Keratinocyte (primary cell): ENCODE measurements around the gene SEL1L. TPM values are rescaled to one million over a fixed set of nuclear protein-coding genes. Genes with fewer than 3 reads are reported as not detected.
"Not testable (repeated sequence)": the region's sequence is repeated elsewhere in the genome, so short reads cannot be mapped to it uniquely, and the experiment has no call there.

Source experiments
- DNase-seq: peaks from one replicate; pipeline ENCODE4 v3.0.0-alpha.2; 2011; ENCODE audit warnings: low read depth, missing footprints, low spot score
- FAIRE-seq: peaks from 2 replicates; lab custom pipeline; 2011; peaks lifted over from hg19 to GRCh38; lab: Jason Lieb, UNC
- H2AFZ ChIP-seq: 2 replicates; pipeline ENCODE4 v1.6.0; 2012; ENCODE audit warnings: low read length, control low read depth, inconsistent platforms; ENCODE audit not compliant: control insufficient read depth
- H3K27ac ChIP-seq: 2 replicates; pipeline ENCODE4 v1.5.1; 2011; ENCODE audit warnings: low read length; ENCODE audit not compliant: control insufficient read depth, insufficient read depth
- H3K27me3 ChIP-seq: 3 replicates; pipeline ENCODE4 v1.6.0; 2011; ENCODE audit warnings: low read length; ENCODE audit not compliant: control insufficient read depth, insufficient read depth; ENCODE audit errors: extremely low read depth
- H3K36me3 ChIP-seq, 2 experiments: 2 replicates in 1 of 2; 3 replicates in 1 of 2; pipeline ENCODE4 v1.5.1; 2011; ENCODE audit warnings: low read length in 2 of 2, mild to moderate bottlenecking in 1 of 2; ENCODE audit not compliant: control insufficient read depth in 2 of 2, insufficient read depth in 2 of 2; ENCODE audit errors: extremely low read depth in 1 of 2
- H3K4me1 ChIP-seq: 3 replicates; pipeline ENCODE4 v1.5.1; 2011; ENCODE audit warnings: low read length; ENCODE audit not compliant: control insufficient read depth, insufficient read depth; ENCODE audit errors: extremely low read depth
- H3K4me2 ChIP-seq: 3 replicates; pipeline ENCODE4 v1.6.0; 2011; ENCODE audit warnings: low read depth, low read length; ENCODE audit not compliant: control insufficient read depth, insufficient read depth; ENCODE audit errors: extremely low read depth
- H3K4me3 ChIP-seq, 3 experiments: fragments of 200-600 bp in 1 of 3; sonication (generic) in 1 of 3; 2 replicates in 2 of 3; 3 replicates in 1 of 3; pipeline ENCODE4 v1.5.1; 2011 to 2016; ENCODE audit warnings: low read length in 3 of 3, mild to moderate bottlenecking in 3 of 3, control low read depth in 2 of 3, inconsistent platforms in 1 of 3, low read depth in 1 of 3, mixed read lengths in 1 of 3, mixed run types in 1 of 3, moderate library complexity in 1 of 3; ENCODE audit not compliant: control insufficient read depth in 2 of 3, insufficient read depth in 2 of 3; ENCODE audit errors: extremely low read depth in 1 of 3
- H3K79me2 ChIP-seq: 2 replicates; pipeline ENCODE4 v1.6.0; 2012; ENCODE audit warnings: low read length; ENCODE audit not compliant: control insufficient read depth, insufficient read depth
- H3K9ac ChIP-seq: 3 replicates; pipeline ENCODE4 v1.6.0; 2011; ENCODE audit warnings: low read length; ENCODE audit not compliant: control insufficient read depth, insufficient read depth; ENCODE audit errors: extremely low read depth
- H3K9me1 ChIP-seq: 3 replicates; pipeline ENCODE4 v1.6.0; 2011; ENCODE audit warnings: low read length; ENCODE audit not compliant: control insufficient read depth, insufficient read depth; ENCODE audit errors: extremely low read depth
- H3K9me3 ChIP-seq: 2 replicates; pipeline ENCODE4 v1.5.1; 2012; ENCODE audit warnings: low read depth, low read length; ENCODE audit not compliant: control insufficient read depth
- H4K20me1 ChIP-seq: 3 replicates; pipeline ENCODE4 v1.6.0; 2011; ENCODE audit warnings: low read length; ENCODE audit not compliant: control insufficient read depth, insufficient read depth; ENCODE audit errors: extremely low read depth
- EZH2 ChIP-seq: IDR thresholded peaks from one replicate; pipeline ENCODE4 v1.6.1; 2012; ENCODE audit warnings: inconsistent platforms, mild to moderate bottlenecking, low read length, moderate library complexity
- dilution Hi-C: fragments of 300-500 bp; cut with MboI; formaldehyde crosslinking; loops from one replicate; pipeline ENCODE4 v1.7.0; 2020; ENCODE audit warnings: low sequenced_read_pairs; ENCODE audit not compliant: extremely low pct_ligation_motif_present
- polyA plus RNA-seq, 5 experiments: library from polyadenylated mRNA; depleted of rRNA in 3 of 5; stranded (reverse) in 3 of 5; stranded (forward) in 1 of 5; unstranded in 1 of 5; fragments of >200 nt; gene quantifications; 1 replicate in 1 of 5; 2 replicates in 3 of 5; 3 replicates in 1 of 5; pipeline versions ENCODE4 v1.2.1 to v1.2.3, GENCODE V29; 2011 to 2012; ENCODE audit warnings: missing spikeins in 2 of 5, low read depth in 1 of 5, low replicate concordance in 1 of 5
- TF ChIP-seq, protein P1 (sequence below), 3 experiments: IDR thresholded peaks in 1 of 3; conservative IDR thresholded peaks in 1 of 3; optimal IDR thresholded peaks in 1 of 3; 2 replicates in 2 of 3; 3 replicates in 1 of 3; pipeline versions ENCODE3 to v1.5.1; 2011; ENCODE audit warnings: low read length in 3 of 3, mild to moderate bottlenecking in 3 of 3, moderate library complexity in 2 of 3, control low read depth in 1 of 3, inconsistent platforms in 1 of 3; ENCODE audit not compliant: insufficient read depth in 2 of 3; ENCODE audit errors: extremely low read depth in 1 of 3

SEL1L gene
- polyA plus RNA-seq, 1 donor (not counting 4 experiments of a cell fraction or from before 2014, with no cell fraction given), result 19.7 TPM

DNA sequence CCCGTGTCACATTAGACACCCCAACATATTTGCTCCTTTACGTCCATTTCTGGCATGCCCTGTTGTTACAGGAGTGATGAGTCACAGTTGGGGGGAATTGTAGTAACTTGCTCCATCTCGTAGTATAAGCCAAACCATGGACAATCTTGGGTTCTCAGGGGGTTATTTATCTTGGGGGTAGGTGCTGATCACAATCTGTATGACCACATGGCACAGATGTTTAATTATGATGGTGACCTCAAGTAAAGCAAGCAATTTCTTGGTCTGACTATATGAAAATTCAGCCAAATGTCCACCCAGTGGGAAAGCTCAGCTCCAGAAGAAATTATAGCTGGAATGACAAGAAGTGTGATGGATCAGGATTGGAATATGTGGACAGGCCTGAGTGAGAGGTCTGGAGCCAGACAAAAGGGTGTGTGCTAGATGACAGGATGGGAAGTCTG lies 101.4 kb downstream of the SEL1L start:
- TF ChIP-seq, protein P1, sequence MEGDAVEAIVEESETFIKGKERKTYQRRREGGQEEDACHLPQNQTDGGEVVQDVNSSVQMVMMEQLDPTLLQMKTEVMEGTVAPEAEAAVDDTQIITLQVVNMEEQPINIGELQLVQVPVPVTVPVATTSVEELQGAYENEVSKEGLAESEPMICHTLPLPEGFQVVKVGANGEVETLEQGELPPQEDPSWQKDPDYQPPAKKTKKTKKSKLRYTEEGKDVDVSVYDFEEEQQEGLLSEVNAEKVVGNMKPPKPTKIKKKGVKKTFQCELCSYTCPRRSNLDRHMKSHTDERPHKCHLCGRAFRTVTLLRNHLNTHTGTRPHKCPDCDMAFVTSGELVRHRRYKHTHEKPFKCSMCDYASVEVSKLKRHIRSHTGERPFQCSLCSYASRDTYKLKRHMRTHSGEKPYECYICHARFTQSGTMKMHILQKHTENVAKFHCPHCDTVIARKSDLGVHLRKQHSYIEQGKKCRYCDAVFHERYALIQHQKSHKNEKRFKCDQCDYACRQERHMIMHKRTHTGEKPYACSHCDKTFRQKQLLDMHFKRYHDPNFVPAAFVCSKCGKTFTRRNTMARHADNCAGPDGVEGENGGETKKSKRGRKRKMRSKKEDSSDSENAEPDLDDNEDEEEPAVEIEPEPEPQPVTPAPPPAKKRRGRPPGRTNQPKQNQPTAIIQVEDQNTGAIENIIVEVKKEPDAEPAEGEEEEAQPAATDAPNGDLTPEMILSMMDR (optimal IDR thresholded peaks at IDR 0.05 in 1 of 3, IDR thresholded peaks at IDR 0.05 in 1 of 3, conservative IDR thresholded peaks at IDR 0.05 in 1 of 3; ENCODE audit: extremely low read depth in 1 of 3, insufficient read depth in 2 of 3, low read length in 3 of 3), result no peak
- no peak for TF ChIP-seq EZH2
- Histone ChIP-seq H2AFZ (no peak overlapping the region), H4K20me1 (peaks cover 2% of the 10 kb centered on the region), H3K9me1 (peaks cover 5% of the 10 kb centered on the region), H3K36me3 (no peaks in the 10 kb centered on the region), H3K4me2 (peak overlapping the region; percentile 75), H3K27ac (peak overlapping the region; percentile 33), H3K27me3 (peaks cover 1% of the 10 kb centered on the region), H3K79me2 (peaks cover 21% of the 10 kb centered on the region), H3K9ac (no peak overlapping the region), H3K9me3 (no peaks in the 10 kb centered on the region), H3K4me3 (no peak overlapping the region), H3K4me1 (peaks cover 39% of the 10 kb centered on the region)
- dilution Hi-C loops, result no loop called here
- DNase-seq (no peak), FAIRE-seq (peak; percentile 87)

DNA sequence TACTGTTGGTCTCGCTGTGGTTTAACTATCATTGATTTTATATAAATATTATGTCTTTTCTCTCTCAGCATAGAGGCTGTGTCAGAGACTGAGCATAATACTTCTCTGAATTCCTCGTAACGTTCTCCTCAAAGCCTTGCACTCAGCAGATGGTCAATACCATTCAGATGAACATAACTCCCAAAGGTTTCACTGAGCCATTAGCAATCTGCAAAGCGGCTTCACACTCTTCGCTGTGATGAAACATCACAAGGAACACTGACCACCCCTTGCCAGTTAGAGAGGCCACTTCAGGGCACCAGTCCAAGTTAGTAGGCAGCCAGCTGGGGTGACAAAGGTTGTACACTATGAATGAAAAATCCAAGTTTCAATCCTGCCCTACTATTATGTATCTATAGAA lies 103.4 kb downstream of the SEL1L start:
- Histone ChIP-seq H4K20me1 (peaks cover 2% of the 10 kb centered on the region), H3K36me3 (no peaks in the 10 kb centered on the region), H3K27me3 (no peaks in the 10 kb centered on the region), H3K27ac (no peak overlapping the region), H3K9ac (no peak overlapping the region), H3K9me3 (no peaks in the 10 kb centered on the region), H3K79me2 (peaks cover 21% of the 10 kb centered on the region), H2AFZ (no peak overlapping the region), H3K9me1 (peaks cover 5% of the 10 kb centered on the region), H3K4me2 (no peak overlapping the region), H3K4me3 (no peak overlapping the region), H3K4me1 (peaks cover 37% of the 10 kb centered on the region)
- FAIRE-seq (no peak), DNase-seq (no peak)
- TF ChIP-seq EZH2, result no peak
- TF ChIP-seq, protein P1 (optimal IDR thresholded peaks at IDR 0.05 in 1 of 3, IDR thresholded peaks at IDR 0.05 in 1 of 3, conservative IDR thresholded peaks at IDR 0.05 in 1 of 3; ENCODE audit: extremely low read depth in 1 of 3, insufficient read depth in 2 of 3, low read length in 3 of 3), result no peak
- dilution Hi-C loops, result no loop called here

DNA sequence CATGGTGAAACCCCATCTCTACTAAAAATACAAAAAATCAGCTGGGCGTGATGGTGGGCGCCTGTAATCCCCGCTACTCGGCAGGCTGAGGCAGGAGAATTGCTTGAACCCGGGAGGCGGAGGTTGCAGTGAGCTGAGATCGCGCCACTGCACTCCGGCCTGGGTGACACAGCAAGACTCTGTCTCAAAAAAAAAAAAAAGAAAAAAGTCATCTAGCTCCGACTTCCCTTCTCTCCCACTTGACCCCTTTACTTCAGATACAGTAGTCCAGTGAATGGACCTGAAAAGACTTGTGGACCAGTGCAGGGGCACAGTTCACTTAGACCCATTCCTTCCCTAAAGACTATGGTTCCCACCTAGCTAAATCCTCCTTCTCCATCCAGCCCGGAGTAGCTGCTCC lies 103.9 kb downstream of the SEL1L start:
- DNase-seq, H3K9ac ChIP-seq, FAIRE-seq, H3K4me2 ChIP-seq, H3K27me3 ChIP-seq, H3K4me3 ChIP-seq, H2AFZ ChIP-seq, dilution Hi-C loops, H3K36me3 ChIP-seq, H4K20me1 ChIP-seq, H3K9me3 ChIP-seq, H3K27ac ChIP-seq, H3K9me1 ChIP-seq: not testable (repeated sequence)
- peaks cover 33% of the 10 kb centered on the region for H3K4me1 ChIP-seq
- peaks cover 21% of the 10 kb centered on the region for H3K79me2 ChIP-seq
